ENCODE measurements around the gene CACNA1H.

Gene CACNA1H

GRCh38 chr16:1159325-1159972 is 6.5 kb downstream of the CACNA1H start:
- DNase-seq: no peak

- DNase-seq: no peak
These were observed 7.3 kb downstream of the CACNA1H start for GRCh38 chr16:1159973-1160772.

- no peak for DNase-seq
These were observed 8.0 kb downstream of the CACNA1H start for GRCh38 chr16:1160773-1161348.

- no peak for DNase-seq
These were observed 10.0 kb downstream of the CACNA1H start for GRCh38 chr16:1162701-1163566.

- no peak for DNase-seq
These were observed 10.7 kb downstream of the CACNA1H start for GRCh38 chr16:1163567-1164055.

GRCh38 chr16:1164382-1164781 is 11.5 kb downstream of the CACNA1H start:
- DNase-seq: no peak

GRCh38 chr16:1164975-1165374 is 12.1 kb downstream of the CACNA1H start:
- no peak for DNase-seq

- no peak for DNase-seq
These were observed 12.6 kb downstream of the CACNA1H start for GRCh38 chr16:1165511-1165910.

- no peak for DNase-seq
These were observed 14.6 kb downstream of the CACNA1H start for GRCh38 chr16:1167276-1168107.

GRCh38 chr16:1168837-1169236 is 15.9 kb downstream of the CACNA1H start:
- DNase-seq: no peak

- no peak for DNase-seq
These were observed 16.6 kb downstream of the CACNA1H start for GRCh38 chr16:1169285-1170075.

GRCh38 chr16:1170076-1170418 is 17.1 kb downstream of the CACNA1H start:
- no peak for DNase-seq

- DNase-seq: no peak
These were observed 18.1 kb downstream of the CACNA1H start for GRCh38 chr16:1171001-1171400.

GRCh38 chr16:1171854-1172428 is 19.0 kb downstream of the CACNA1H start:
- DNase-seq: no peak

- DNase-seq: no peak
These were observed 19.7 kb downstream of the CACNA1H start for GRCh38 chr16:1172651-1173050.

GRCh38 chr16:1173788-1174451 is 21.0 kb downstream of the CACNA1H start:
- no peak for DNase-seq

GRCh38 chr16:1174477-1175357 is 21.8 kb downstream of the CACNA1H start:
- no peak for DNase-seq

GRCh38 chr16:1175566-1176279 is 22.8 kb downstream of the CACNA1H start:
- no peak for DNase-seq

All from T-helper 9 cell (primary cell).